Measurements from ENCODE around the gene SH3BP4. TPM values are rescaled to one million over a fixed set of nuclear protein-coding genes. Genes with fewer than 3 reads are reported as not detected.

Gene SH3BP4
- total RNA-seq, 4 donors from 2014 or later: 7.5 to 24.9 (median 19.5) TPM

DNA sequence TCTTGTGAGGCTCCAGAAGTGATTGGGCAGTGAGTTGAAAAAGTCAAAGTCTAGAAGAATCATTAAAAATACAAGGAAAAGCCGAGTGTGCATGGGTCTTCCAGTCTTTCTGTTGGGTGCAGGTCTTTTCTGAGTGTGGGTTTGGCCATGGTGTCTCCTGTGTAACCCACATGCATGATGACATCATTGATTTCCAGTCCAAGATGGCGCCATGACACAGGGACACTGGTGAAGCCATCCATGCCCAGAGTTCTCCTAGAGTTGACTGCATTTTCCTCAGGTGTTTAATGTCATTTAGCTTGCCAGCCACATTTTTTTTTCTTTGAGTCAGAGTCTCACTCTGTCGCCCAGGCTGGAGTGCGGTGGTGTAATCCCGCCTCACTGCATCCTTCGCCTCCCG is 35.9 kb downstream of the SH3BP4 start:
- DNase-seq: no peak
- no peaks in the 10 kb centered on the region for H3K27me3 ChIP-seq
- H3K4me1 ChIP-seq: peaks cover 9 to 33% (median 18%) of the 10 kb centered on the region in 4 donors
- 90 to 92% methylated on average over 4 to 7 of the region's 7 CpGs for WGBS, 2 donors (ENCODE audit: low coverage in 1 of 2)
- intact Hi-C loops (cut with DNase I; ENCODE audit: low total_unique reads) (no loop called here), in situ Hi-C loops (cut with MboI; ENCODE audit: low pct_ligation_motif_present in 1 of 4, low pct_unique_long_range_greater_than_20kb in 1 of 4, low sequenced_read_pairs in 3 of 4) (no loop called here)
- TF ChIP-seq POLR2AphosphoS5 (IDR thresholded peaks at IDR 0.05): no peak
- TF ChIP-seq EP300 (IDR thresholded peaks at IDR 0.05; ENCODE audit: low read depth): no peak
- TF ChIP-seq, protein P1, sequence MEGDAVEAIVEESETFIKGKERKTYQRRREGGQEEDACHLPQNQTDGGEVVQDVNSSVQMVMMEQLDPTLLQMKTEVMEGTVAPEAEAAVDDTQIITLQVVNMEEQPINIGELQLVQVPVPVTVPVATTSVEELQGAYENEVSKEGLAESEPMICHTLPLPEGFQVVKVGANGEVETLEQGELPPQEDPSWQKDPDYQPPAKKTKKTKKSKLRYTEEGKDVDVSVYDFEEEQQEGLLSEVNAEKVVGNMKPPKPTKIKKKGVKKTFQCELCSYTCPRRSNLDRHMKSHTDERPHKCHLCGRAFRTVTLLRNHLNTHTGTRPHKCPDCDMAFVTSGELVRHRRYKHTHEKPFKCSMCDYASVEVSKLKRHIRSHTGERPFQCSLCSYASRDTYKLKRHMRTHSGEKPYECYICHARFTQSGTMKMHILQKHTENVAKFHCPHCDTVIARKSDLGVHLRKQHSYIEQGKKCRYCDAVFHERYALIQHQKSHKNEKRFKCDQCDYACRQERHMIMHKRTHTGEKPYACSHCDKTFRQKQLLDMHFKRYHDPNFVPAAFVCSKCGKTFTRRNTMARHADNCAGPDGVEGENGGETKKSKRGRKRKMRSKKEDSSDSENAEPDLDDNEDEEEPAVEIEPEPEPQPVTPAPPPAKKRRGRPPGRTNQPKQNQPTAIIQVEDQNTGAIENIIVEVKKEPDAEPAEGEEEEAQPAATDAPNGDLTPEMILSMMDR (IDR thresholded peaks at IDR 0.05): no peak
- no peak for TF ChIP-seq POLR2A (IDR thresholded peaks at IDR 0.05)
- no peak overlapping the region for H3K27ac ChIP-seq
- no peaks in the 10 kb centered on the region for H3K36me3 ChIP-seq
- H3K9me3 ChIP-seq: no peaks in the 10 kb centered on the region
- no peak overlapping the region for H3K4me3 ChIP-seq

DNA sequence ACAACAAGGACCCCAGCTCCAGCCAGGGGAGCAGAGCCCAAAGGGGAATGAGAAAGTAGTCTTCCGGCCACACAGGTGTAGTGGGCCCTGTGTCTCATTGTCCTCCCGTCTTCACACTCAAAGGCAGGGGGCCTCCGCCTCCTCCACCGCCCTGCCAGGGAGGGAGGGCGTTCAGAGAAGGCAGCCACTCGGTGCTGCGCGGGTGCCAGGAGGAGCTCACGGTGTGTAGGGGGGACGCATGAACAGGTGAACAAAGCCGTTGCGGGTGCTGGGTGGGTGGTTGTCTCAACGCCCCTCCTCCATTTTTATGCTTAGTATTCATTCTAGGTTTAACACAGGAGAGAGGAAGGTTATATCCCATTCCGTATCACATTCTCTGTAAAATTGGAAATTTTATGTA is 36.7 kb downstream of the SH3BP4 start:
- WGBS, 2 donors (ENCODE audit: low coverage in 1 of 2): 92 to 100% methylated on average over 2 to 14 of the region's 14 CpGs
- H3K9me3 ChIP-seq: no peaks in the 10 kb centered on the region
- H3K4me1 ChIP-seq: peaks cover 3 to 26% (median 11%) of the 10 kb centered on the region in 4 donors
- no peak for DNase-seq
- no peaks in the 10 kb centered on the region for H3K27me3 ChIP-seq
- peak overlapping the region; percentile 46 to 70 (median 52) for H3K27ac ChIP-seq
- H3K36me3 ChIP-seq: no peaks in the 10 kb centered on the region
- in situ Hi-C loops (cut with MboI; ENCODE audit: low pct_ligation_motif_present in 1 of 4, low pct_unique_long_range_greater_than_20kb in 1 of 4, low sequenced_read_pairs in 3 of 4): no loop called here
- intact Hi-C loops (cut with DNase I; ENCODE audit: low total_unique reads): no loop called here
- TF ChIP-seq, protein P1 (IDR thresholded peaks at IDR 0.05): no peak
- TF ChIP-seq EP300 (IDR thresholded peaks at IDR 0.05; ENCODE audit: low read depth) (no peak), POLR2AphosphoS5 (IDR thresholded peaks at IDR 0.05) (no peak), POLR2A (IDR thresholded peaks at IDR 0.05) (no peak)
- H3K4me3 ChIP-seq: no peak overlapping the region

DNA sequence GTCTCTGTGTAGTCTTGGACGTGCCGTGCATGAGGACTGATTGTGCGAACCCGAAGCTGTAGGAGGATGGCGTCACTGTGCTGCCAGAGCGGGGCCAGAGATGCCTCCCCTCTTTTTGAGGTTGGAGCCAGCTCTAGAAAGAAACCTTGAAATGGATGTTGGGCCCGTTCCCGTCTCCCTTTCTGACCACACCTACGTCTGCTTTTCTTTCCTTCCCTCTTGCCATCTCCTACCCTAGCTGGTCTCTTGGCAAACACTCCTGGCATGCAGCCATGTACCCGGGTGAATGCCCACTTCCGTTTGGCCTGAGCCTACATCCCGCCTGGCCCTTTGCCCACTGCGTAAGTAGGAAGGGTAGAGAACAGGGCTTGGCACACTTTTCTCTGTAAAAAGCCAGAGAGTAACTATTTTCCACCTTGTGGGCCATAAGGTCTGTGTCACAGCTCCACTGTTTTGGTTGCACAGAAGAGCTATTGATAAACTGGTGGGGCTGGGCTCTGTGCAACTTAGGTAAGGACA is 37.4 kb downstream of the SH3BP4 start:
- intact Hi-C loops (cut with DNase I; ENCODE audit: low total_unique reads) (no loop called here), in situ Hi-C loops (cut with MboI; ENCODE audit: low pct_ligation_motif_present in 1 of 4, low pct_unique_long_range_greater_than_20kb in 1 of 4, low sequenced_read_pairs in 3 of 4) (no loop called here)
- DNase-seq: peak; percentile 93
- TF ChIP-seq POLR2A (IDR thresholded peaks at IDR 0.05) (no peak), POLR2AphosphoS5 (IDR thresholded peaks at IDR 0.05) (peak; percentile 10 to 61 (median 53))
- Histone ChIP-seq H3K9me3 (no peaks in the 10 kb centered on the region), H3K4me3 (no peak overlapping the region), H3K4me1 (peaks cover 0 to 26% (median 6%) of the 10 kb centered on the region in 4 donors), H3K36me3 (no peaks in the 10 kb centered on the region), H3K27ac (peak overlapping the region; percentile 46 to 70 (median 52)), H3K27me3 (no peaks in the 10 kb centered on the region)
- WGBS, 2 donors (ENCODE audit: low coverage in 1 of 2): 26% methylated on average over 13 of the region's 13 CpGs; no CpG with 5 or more reads in 1 of the 2 donors

DNA sequence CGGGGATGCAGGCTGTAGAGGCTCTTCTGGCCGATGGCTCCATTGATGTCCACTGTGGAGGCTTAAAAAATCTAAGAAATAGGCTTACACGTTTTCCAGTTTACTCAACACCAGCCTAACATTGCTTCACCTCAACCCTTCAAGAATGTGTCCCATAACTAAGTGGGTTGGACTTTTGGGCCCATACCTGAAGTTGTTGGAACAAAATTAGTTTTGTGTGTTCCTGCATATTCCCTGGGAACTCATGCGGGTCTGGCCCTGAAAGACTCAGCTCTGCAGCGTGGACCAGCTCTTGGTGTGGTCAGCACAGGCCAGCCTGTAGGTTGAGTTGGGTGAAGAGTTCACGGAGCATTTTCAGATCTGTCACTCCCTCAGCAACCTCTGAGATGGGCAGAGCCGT is 38.5 kb downstream of the SH3BP4 start:
- TF ChIP-seq, protein P1 (IDR thresholded peaks at IDR 0.05): no peak
- TF ChIP-seq EP300 (IDR thresholded peaks at IDR 0.05; ENCODE audit: low read depth) (no peak), POLR2A (IDR thresholded peaks at IDR 0.05) (no peak), POLR2AphosphoS5 (IDR thresholded peaks at IDR 0.05) (no peak)
- WGBS, 2 donors (ENCODE audit: low coverage in 1 of 2): 79 to 92% methylated on average over 2 to 7 of the region's 7 CpGs
- Histone ChIP-seq H3K4me3 (no peak overlapping the region), H3K4me1 (peaks cover 0 to 33% (median 7%) of the 10 kb centered on the region in 4 donors), H3K27ac (peak overlapping the region in 1 of 4 donors; percentile 70), H3K36me3 (no peaks in the 10 kb centered on the region), H3K27me3 (no peaks in the 10 kb centered on the region), H3K9me3 (no peaks in the 10 kb centered on the region)
- intact Hi-C loops (cut with DNase I; ENCODE audit: low total_unique reads) (no loop called here), in situ Hi-C loops (cut with MboI; ENCODE audit: low pct_ligation_motif_present in 1 of 4, low pct_unique_long_range_greater_than_20kb in 1 of 4, low sequenced_read_pairs in 3 of 4) (no loop called here)
- DNase-seq: no peak

DNA sequence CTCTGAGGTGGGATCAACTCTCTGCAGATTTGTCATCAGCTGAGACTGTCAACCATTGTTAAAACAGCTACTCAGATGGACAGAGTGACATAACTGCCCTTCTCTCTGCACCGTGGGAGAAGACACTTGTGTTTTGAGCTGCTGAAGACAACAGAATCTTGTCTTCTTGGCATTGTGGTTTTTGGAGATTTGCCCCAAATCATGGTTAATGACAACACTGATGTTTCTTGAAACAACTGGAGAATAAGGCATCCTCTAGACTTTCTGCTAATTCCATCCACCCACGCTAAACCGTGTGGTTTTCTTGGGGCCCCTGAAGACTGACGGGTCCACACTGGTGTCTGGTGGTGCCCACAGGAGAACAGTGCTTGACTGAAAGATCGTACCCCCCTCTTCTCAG is 39.5 kb downstream of the SH3BP4 start:
- no peak overlapping the region for H3K27ac ChIP-seq
- H3K4me1 ChIP-seq: peaks cover 0 to 42% (median 15%) of the 10 kb centered on the region in 4 donors
- in situ Hi-C loops (cut with MboI; ENCODE audit: low pct_ligation_motif_present in 1 of 4, low pct_unique_long_range_greater_than_20kb in 1 of 4, low sequenced_read_pairs in 3 of 4): no loop called here
- TF ChIP-seq POLR2AphosphoS5 (IDR thresholded peaks at IDR 0.05) (no peak), EP300 (IDR thresholded peaks at IDR 0.05; ENCODE audit: low read depth) (no peak), POLR2A (IDR thresholded peaks at IDR 0.05) (no peak)
- TF ChIP-seq, protein P1 (IDR thresholded peaks at IDR 0.05): no peak
- no peak for DNase-seq
- H3K4me3 ChIP-seq: no peak overlapping the region
- WGBS, 2 donors (ENCODE audit: low coverage in 1 of 2): 78 to 80% methylated on average over 1 to 5 of the region's 5 CpGs
- no peaks in the 10 kb centered on the region for H3K36me3 ChIP-seq
- no peaks in the 10 kb centered on the region for H3K9me3 ChIP-seq
- H3K27me3 ChIP-seq: no peaks in the 10 kb centered on the region
- intact Hi-C loops (cut with DNase I; ENCODE audit: low total_unique reads): no loop called here

All from transverse colon (tissue), 4 donors.